A204.1 (cell line): ENCODE data around the gene PSMD13.

Experiments
- FAIRE-seq: peaks from 2 replicates; lab custom pipeline; 2012; peaks lifted over from hg19 to GRCh38; lab: Jason Lieb, UNC

The PSMD13 gene

DNA sequence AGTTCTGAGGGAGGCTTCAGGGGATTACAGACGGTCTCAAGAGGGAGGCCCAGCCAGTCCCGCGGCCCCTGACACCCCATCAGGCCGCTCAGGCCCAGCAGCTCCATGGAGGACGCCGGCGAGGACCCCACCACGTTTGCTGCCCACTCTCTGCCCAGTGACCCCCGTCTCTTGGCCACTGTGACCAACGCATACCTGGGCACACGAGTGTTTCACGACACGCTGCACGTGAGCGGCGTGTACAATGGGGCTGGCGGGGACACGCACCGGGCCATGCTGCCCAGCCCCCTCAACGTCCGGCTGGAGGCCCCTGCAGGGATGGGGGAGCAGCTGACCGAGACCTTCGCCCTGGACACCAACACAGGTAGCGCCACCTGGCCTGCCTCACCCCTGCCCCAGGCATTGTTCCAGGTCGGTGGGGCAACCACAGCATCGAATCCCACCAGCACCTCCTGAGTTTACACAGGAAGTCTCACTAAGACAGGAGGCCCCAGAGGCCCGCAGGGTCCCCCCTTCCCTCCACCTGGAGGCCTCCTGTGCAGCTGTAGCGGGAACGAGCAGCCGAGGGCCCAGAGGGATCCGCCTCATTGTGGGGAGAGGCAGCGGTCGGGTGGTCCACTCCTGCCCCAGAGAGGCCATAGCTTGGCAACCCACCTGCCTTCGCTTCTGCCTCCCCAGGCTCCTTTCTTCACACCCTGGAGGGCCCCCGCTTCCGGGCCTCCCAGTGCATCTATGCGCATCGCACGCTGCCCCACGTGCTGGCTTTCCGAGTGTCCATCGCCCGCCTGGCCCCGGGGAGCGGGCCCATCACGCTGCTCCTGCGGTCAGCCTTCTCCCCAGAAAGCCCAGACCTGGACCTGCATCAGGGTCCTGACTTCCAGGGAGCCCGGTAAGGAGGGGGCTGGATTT is 53.2 kb downstream of the PSMD13 start:
- no peak for FAIRE-seq

DNA sequence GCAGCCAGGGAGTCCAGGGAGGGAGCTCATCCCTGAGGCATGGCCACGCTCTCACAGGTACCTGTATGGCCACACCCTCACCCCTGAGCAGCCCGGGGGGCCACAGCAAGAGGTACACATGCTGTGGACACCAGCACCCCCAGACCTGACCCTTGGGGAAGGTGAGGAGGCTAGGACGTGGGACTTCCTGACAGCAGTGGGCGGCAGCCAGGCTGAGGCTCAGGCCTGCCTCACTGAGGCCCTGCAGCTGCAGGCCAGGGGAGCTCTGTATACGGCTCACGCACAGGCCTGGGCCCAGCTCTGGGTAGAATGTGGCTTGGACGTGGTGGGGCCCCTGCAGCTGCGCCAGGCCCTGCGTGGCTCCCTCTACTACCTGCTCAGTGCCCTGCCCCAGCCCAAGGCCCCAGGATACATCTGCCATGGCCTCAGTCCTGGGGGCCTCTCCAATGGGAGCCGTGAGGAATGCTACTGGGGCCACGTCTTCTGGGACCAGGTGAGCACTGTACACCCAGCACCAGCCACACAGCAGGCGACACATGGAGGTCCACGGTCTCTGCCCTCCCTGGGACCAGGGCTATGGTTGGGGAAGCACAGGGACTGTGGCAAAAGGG is 54.0 kb downstream of the PSMD13 start:
- FAIRE-seq, result no peak

DNA sequence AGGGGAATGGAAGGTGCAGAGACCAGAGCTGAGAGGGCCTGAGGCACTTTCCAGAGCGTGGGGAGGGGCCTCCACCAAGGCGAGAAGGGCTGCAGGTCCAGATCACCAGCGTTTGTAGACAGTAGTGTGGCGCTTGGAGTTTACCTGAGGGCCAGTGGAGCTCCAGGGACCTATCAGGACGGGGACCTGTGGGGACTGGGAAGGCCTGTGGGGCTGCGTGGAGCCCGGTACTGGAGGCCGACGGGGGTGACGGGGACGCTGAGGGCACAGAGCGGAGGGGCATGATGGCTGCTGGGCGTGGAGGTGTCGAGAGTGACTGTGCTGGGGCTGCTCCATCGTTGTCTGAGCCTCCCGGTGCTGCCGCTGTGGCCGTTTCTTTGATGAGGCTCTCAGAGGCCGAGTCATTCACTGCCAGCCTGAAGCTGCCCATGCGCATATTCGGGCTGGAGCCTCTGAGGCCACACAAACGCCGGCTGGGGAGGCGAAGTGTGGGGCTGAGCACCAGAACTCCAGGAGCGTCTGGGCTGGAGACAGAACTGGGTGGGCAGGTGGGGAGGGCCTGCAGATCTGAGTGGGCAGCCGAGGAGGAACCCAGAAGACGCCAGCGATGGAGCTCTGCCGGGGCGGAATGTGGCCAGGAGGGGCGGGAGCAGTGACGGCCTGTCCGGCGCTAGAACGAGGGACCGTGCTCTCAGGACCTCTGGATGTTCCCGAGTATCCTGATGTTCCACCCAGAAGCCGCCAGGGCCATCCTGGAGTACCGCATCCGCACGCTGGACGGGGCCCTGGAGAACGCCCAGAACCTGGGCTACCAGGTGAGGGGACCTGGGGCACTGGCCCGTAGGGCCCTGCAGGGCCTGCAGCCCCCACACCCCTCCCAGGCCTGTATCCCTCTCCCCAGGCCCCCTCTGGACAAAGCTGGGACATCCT is 54.8 kb downstream of the PSMD13 start:
- no peak for FAIRE-seq

DNA sequence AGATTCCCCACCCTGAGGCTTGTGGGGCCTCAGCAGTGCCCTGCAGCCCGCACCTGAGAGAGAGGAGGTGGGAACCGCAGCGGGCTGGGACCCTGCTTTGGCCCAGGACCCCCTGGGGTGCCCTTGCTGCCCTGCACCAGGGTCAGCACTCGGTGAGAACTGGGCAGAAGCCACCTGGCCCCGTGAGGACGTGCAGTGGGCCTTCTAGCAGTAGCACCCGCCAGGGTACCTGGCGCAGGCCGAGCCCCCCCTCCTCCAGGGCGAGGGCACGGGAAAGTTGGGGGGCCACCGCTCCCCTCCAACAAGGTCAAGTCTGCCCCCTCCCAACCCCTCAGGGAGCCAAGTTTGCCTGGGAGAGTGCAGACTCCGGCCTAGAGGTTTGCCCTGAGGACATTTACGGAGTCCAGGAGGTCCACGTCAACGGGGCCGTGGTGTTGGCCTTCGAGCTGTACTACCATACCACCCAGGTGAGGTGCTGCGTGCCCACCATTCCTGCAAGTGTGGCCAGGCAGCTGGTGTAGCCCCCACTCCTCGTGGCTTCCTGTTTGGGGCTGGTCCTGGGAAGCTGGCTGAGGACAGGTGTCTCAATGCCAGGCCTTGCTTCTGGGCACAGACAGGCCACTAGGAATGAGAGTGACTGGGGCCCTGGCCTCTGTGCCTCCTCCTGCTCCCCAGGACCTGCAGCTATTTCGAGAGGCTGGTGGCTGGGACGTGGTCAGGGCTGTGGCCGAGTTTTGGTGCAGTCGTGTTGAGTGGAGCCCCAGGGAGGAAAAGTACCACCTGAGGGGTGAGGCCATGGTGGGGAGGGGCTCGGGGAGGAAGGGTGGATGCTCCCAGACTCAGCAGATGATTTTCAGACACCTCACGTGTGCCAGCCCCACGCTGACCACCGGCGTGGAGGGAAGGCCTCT is 55.7 kb downstream of the PSMD13 start:
- FAIRE-seq, result no peak

DNA sequence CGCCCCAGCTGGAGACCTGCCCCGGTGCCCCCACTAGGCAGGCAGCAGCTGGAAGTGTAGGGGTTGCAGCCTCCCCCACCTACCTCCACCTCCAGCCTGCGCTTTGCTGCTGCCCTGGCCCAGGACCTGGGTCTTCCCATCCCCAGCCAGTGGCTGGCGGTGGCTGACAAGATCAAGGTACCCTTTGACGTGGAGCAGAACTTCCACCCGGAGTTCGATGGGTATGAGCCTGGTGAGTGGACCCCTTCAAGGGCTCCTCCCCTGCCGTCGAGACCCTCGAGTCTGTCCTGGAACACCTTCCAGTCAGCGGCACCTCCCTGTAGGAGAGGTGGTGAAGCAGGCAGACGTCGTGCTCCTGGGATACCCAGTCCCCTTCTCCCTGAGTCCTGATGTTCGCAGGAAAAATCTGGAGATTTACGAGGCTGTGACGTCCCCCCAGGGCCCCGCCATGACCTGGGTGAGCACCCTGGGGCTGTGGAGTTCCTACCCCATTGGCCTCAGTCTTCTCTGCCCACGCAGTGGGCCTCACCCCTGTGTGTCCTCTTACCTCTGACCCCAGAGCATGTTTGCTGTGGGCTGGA is 56.6 kb downstream of the PSMD13 start:
- FAIRE-seq, result no peak

DNA sequence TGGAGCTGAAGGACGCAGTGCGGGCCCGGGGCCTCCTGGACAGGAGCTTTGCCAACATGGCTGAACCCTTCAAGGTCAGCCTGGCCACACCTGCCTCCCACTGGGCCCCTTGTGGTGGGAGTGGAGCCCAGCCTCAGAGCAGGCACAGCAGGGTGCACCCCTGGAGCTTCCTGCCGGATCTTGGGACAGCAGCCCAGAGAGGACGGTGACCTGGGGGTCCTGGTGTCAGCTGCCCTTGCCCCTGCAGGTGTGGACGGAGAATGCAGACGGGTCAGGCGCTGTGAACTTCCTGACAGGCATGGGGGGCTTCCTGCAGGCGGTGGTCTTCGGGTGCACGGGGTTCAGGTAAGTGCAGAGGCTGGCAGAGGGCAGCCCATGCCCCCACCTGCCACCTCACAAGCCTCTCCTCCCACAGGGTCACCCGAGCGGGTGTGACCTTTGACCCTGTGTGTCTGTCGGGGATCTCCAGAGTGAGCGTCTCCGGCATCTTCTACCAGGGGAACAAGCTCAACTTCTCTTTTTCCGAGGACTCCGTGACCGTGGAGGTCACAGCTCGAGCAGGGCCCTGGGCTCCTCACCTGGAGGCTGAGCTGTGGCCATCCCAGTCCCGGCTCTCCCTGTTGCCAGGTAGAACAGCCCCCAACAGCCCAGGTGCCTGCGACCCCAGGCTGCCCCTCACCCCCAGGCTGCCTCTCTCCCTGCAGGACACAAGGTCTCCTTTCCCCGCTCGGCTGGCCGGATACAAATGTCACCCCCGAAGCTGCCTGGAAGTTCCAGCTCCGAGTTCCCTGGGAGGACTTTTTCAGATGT is 57.3 kb downstream of the PSMD13 start:
- FAIRE-seq, result no peak

DNA sequence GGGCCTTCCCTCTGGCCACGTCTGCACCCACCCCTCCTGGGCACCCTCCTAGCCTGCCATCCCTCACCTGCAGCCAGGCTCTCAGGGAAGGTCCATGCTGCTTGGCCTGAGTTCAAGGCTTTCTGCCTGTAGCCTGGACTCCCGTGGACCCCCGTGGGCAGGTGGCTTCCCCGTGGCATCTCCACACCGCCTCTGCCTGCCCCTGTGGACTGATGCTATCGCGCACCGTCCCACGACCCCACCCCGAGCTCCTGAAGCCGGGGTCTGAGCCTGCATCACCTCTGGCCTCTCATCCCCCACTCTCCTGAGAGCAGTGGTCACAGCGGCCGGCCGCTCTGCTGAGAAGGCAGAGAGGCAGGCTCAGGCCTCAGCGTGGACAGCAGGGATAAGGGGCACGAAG is 58.0 kb downstream of the PSMD13 start:
- no peak for FAIRE-seq

DNA sequence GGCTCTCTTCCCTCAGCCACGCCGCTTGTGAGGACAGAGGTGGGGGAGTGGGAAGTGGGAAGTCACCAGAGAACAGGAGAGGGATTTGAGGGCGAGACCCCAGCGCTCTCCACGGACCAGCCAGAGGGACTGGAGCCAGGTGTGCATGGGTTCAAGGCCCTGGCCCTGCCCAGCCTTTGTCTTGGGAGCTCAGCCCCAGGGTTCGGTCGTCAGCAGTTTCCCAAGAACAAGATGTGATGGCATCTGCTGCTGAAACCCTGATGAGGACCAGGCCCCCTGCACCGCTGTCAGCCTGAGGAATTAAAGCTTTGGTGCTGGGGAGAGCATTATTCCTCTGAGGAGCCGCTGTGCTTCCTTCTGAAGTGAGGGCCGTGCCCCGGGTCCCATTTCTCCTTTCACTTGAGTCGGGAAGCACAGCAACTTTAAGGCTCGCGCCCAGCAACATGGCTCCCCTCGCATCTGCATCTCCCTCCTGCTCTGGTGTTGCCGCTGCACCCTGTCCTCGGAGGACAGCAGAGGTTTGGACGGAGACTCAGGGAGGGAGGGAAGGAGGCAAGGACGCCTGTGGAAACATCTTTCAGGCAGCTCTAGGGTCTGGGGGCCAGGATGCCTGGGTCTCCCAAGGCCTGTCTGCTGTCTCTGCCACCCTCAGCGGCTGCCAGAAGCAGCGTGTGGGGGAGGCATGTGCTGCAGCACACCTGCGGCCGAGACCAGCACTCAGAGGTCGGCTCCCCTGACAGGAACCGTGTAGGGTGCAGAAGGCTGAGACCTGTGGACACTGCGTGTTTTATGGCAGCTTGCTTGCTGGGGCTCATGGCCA is 58.8 kb downstream of the PSMD13 start:
- FAIRE-seq, result no peak

DNA sequence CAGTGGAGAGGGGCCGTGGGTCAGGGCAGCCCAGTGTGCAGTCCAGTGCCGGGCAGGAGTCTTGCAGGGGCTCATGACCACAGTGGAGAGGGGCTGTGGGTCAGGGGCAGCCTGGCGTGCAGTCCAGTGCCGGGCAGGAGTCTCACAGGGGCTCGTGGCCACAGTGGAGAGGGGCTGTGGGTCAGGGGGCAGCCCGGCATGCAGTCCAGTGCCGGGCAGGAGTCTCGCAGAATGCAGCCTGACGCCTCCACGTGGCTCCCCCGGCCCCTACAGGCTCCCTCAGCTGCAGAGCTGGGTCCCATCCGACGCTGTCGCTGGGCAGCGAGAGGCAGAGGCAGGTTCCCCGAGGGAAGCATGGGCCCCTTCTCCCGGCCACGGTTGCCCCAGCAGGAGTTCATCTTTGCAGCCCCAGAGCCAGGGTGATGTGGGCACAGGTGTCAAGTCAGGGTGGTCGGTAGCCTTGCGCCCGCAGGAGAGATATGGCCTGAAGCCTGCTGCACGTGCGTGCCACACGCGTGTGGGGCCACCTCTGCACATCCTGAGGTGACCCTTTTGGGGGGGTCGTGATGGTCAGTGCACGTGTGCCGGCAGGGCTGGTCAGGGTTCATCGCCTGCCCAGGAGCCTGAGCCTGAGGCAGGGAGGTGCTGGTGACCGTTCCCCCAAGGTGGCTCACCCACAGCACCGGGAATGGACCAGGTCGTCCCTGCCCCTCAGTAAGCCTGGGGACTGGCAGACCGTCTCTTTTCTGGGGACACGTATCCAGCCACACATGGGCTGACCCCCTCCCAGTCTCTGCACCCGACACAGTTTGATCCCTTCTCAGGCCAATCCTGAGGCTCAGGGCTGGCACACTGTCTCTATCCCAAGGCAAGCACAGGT is 59.6 kb downstream of the PSMD13 start:
- no peak for FAIRE-seq

DNA sequence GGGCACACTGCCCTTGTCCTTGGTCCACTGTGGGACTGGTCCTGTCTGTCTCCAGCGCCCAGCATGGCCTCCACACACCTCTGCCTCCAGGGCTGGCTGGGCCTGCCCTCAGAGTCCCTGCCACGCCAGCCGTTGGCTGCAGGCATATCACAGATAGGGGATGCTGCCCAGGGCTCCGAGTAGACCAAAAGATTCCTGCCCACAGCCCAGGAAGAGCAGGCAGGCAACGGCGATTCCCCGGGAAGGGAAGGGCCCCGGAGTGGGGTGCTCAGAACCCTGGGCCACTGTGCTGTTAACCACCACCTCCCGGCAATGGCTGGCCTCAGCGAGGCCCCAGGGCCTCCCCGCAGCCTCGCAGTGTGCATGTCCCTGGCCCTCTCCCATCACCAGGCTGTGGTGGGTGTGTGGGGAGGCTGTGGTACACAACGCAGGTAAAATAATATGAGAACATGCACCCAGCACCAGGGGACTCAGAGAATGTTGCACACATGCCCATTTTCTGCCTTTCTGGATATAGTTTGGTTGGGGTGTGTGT is 60.3 kb downstream of the PSMD13 start:
- no peak for FAIRE-seq

DNA sequence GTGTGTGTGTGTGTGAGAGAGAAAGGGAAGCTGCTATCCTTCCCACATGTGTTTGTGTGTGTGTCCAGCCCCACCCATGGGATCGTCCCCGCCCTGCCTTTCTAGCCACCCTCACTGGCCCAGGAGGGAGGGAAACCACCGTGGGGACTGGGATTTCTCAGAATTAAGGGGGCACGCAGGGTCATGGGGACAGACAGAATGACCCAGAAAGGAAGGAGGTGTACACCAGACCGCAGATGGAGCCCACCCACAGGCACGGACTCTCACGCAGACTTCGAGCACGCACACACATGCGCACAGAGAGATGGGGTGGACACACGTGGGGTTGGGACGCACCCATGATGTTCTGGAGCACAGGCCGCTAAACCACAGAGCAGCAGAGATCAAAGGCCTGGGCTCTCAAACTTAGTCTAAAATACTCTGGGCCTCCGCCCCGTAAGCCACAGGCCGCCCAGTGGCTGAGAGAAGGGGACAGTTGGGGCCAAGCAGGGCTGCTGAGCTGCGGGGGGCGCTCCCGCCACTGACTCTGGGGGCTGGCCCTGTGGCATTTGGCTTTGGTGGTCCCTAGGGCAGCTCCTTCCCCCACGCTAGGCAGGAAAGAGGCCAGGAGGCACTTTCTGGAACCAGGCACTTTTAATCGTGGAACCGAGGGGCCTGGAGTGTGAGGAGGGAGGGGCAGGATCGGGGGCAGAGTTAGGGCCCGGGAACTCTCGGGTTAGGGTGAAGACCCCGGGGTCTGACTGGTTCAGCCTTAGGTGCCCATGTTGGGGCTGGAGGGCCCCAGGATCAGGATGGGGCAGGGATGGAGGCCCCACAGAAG is 61.0 kb downstream of the PSMD13 start:
- no peak for FAIRE-seq

DNA sequence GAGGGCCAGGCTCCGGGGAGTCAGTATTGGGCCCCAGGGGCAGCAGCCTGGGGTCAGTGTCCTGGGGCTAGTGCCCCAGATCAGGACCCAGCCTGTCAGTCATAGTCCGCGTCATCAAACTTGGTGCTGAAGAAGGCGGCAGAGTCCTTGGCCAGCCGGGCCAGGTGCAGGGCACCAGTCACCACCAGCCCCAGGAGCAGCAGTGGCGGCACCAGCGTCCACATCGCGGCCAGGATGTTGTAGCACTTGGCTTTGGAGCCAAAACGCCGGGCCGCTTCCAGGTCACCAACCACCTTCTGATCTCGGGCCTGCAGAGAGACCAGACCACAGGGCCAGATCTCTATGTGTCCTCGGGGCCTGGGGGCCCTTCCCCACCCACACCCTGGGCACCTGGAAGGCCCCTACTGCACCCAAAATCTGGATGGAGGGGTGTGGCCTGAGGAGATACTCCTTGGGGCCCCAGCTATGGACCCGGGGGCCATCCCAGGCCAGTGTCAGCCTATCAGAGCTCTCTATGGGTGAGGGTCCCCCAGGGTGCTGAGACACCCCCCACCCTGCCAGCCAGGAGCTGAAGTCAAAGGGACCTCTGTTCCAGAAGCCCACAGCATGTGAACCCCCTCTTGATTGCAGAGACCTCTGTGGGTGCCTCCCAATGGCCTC is 61.8 kb downstream of the PSMD13 start:
- FAIRE-seq, result no peak

DNA sequence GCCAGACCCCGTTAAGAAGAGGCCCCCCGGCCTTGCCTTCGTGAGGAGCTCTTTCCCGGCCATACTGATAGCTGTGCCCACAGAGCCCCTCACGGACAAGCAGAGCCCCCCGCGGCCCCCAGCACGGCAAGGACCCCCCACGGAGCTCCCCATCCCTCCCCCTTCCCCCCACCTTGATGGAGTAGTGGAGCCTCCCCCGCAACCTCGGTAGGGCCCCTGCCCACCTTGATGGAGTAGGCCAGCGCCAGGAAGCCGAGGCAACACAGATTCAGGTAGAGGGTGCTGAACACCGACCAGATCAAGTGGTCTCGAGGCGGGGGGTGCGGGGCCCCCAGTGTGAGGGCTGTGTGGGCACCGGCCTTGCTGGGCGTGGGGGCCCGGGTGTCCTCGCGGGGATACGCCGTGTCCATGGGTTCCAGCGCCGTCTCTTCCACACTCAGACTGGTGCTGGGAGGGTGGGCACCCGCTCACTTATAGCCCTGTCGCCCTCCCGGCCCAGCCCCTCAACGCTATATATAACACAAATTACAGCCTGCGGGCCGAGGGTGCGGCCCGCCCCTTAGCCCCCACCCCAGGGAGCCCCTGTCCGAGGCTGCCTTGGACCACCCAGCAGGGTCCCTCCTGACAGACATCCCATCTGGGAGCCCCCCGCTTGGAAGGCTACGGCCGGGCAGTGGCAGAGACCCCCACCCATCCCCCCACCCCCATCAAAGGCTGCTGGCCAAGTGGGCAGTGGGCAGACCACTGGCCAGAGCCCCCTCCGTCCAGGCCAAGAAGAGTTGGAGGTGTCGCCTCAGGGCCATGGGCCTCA is 62.5 kb downstream of the PSMD13 start, which contains the start of gene IFITM5:
IFITM5 (minus strand) TSS at position 446 of the 811 bp plus-strand sequence; CDS start at position 410, 36 bp downstream.
- no peak for FAIRE-seq

DNA sequence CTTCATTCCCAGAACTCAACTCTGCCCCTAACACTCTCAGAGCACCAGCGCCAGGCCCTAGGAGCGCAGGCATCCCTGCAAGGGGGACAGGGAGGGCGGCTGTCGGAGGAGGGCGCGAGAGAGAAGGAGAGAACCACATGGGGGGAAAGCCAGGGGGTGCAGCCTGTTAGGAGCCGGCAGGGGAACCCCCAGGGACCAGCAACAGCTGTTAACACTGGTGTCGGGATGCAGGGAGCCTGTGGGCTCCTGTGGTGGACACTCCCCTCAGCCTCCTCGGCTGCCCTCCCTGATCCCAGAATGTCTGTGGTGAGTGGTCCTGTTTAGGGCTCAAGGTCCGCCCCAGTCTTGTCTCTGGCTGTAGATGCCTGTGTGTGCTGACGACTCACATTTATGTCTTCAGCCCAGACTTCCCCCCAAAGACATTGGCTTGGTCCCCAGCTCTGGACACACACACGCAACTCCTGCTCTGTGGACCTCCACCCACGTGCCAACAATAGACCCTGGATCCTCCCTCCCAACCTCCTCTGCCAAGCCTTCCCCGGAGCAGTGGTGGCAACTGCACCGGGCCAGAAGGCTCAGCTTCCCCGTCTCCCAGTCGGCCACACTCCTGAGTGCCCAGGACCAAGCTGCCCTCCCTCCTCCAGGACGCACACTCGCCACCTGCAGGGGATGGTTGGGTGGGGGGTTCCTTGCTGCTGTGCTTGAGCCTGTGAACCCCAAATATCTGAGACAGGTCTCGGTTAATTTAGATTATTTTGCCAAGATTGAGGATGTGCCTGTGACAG is 63.4 kb downstream of the PSMD13 start:
- no peak for FAIRE-seq
